ENCODE measurements around the gene KLRC1.
"Not testable (repeated sequence)": the region's sequence is repeated elsewhere in the genome, so short reads cannot be mapped to it uniquely, and the experiment has no call there.

KLRC1 gene

GRCh38 chr12:10422159-10422558 is 31.0 kb downstream of the KLRC1 start:
- DNase-seq (ENCODE audit: low read depth in 1 of 2, low spot score in 1 of 2): not testable (repeated sequence)

DNA sequence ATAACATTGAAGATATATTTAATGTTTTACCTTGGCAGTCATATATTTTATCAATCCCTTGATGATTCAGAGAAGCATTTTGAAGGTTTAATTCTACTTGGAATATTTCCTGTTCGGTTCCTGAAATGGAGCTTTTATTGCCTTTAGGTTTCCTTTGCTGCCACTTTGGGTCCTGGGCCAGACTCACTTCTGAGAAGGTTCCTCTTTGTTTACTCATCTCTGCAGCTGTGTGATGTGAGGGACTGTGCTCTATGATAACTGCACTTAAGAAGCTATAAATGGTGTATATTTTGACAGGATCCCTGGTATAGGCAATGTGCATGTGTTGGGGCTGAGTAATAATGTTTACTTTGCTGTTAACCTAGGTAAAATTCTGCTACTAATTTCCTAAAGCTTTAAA is 32.8 kb downstream of the KLRC1 start, which contains the start of gene KLRC3:
TSS of gene KLRC3 (minus strand) at position 262 of the 400 bp plus-strand sequence. CDS start at position 217, 45 bp downstream.
- not testable (repeated sequence) for DNase-seq (ENCODE audit: low read depth in 1 of 2, low spot score in 1 of 2)

DNA sequence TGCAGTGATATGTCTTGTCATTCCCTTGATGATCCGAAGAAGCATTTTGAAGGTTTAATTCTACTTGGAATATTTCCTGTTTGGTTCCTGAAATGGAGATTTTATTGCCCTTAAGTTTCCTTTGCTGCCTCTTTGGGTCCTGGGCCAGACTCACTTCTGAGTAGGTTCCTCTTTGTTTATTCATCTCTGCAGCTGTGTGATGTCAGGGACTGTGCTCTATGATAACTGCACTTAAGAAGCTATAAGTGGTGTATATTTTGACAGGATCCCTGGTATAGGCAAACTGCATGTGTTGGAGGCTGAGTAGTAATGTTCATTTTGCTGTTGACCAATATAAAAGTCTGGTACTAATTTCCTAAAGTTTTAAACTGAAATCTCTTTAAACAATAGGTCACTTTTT is 43.8 kb downstream of the KLRC1 start, which contains the start of gene KLRC4:
TSS of gene KLRC4 (minus strand) at position 366 of the 400 bp plus-strand sequence. CDS start at position 184, 182 bp downstream.
- no peak for DNase-seq (ENCODE audit: low read depth in 1 of 2, low spot score in 1 of 2)

DNA sequence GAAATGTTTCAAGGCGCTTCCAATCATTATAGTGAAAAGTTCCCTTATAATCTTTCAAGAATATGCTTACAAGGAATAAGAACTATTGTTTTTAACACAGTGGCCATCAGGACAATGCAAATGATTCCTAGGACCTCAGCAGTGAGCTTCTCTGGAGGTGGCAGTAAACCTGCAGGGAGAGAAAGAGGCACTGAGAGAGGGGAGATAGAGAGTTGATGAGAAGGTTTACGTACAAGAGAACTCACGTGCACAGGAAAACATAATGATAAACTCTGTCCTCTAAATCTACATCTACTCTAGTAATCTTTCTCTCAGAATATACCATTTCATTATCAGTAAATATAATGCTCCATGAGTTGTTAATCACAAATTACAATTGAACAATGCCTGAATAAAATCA is 44.3 kb downstream of the KLRC1 start:
- DNase-seq (ENCODE audit: low read depth in 1 of 2, low spot score in 1 of 2): no peak

DNA sequence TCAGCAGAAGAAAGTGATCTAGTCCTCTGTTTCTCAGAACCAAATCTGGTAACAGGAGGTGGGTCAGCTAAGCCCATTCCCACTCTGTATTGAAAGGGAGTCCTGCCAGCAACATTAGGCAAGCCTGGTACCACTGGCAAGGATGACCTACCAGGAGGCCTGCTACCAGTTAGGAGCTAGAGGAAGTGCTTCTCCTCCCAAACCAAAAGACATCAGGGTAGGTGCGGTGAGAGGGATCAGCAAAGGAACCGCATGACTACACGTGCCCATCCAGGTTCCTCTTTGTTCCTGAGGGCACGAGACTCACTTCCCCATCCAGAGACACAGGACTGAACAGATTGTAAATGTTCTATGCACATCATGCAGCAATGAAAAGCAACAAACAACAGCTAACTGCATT is 46.5 kb downstream of the KLRC1 start:
- no peak for DNase-seq (ENCODE audit: low read depth in 1 of 2, low spot score in 1 of 2)

GRCh38 chr12:10405294-10405693 is 47.9 kb downstream of the KLRC1 start:
- no peak for DNase-seq (ENCODE audit: low read depth in 1 of 2, low spot score in 1 of 2)

DNA sequence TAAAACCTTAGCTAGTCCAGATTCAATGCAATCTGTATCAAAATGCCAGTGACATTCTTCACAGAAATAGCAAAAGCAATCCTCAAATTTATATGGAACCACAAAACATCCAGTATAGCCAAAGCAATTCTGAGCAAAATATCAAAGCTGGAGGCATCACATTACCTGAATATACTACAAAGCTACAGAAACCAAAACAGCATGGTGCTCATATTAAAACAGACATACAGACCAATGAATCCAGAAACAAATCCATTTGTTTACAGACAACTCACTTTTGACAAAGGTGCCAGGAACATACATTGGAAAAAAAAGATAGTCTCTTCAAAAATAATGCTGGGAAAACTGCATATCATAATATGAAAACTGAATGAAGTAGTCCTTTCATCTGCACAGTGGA is 48.4 kb downstream of the KLRC1 start:
- no peak for DNase-seq (ENCODE audit: low read depth in 1 of 2, low spot score in 1 of 2)

GRCh38 chr12:10400829-10401228 is 52.3 kb downstream of the KLRC1 start:
- no peak for DNase-seq (ENCODE audit: low read depth in 1 of 2, low spot score in 1 of 2)

GRCh38 chr12:10398168-10398567 is 55.0 kb downstream of the KLRC1 start:
- no peak for DNase-seq (ENCODE audit: low read depth in 1 of 2, low spot score in 1 of 2)

- no peak for DNase-seq (ENCODE audit: low read depth in 1 of 2, low spot score in 1 of 2)
Measured at GRCh38 chr12:10397296-10397695, 55.9 kb downstream of the KLRC1 start.

DNA sequence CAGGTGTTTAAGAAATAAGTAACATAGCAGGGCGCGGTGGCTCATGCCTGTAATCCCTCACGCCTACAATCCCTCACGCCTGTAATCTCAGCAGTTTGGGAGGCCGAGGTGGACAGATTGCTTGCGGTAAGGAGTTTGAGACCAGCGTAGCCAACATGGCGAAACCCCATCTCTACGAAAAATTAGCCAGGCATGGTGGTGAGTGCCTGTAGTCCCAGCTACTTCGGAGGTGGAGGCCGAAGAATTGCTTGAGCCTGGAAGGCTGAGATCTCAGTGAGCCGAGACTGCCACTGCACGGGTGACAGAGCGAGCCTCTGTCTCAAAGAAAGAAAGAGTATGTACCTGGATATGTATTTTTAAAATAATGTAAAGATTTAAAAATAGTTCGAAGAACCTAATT is 57.0 kb downstream of the KLRC1 start:
- not testable (repeated sequence) for DNase-seq (ENCODE audit: low read depth in 1 of 2, low spot score in 1 of 2)
